GM23338 (cell line): ENCODE measurements around the gene BCKDHA. TPM values are rescaled to one million over a fixed set of nuclear protein-coding genes. Genes with fewer than 3 reads are reported as not detected.

Experiments
- ATAC-seq: fragments of 200-7000 bp; cut with Tn5 transposase; 3 replicates; pipeline ENCODE4 v1.9.1; 2020
- DNase-seq: peaks from one replicate; pipeline ENCODE4 v3.0.0-alpha.2; 2015; ENCODE audit warnings: low spot score
- H2AFZ ChIP-seq: fragments of 200-600 bp; sonication (generic); 2 replicates; pipeline ENCODE4 v1.8.0; 2016; ENCODE audit warnings: antibody characterized with exemption, mild to moderate bottlenecking, moderate library complexity
- H3F3A ChIP-seq: fragments of 200-600 bp; sonication (generic); replicated peaks from 2 replicates; pipeline ENCODE4 v1.8.0; 2017; ENCODE audit warnings: antibody characterized with exemption, mixed run types, low read depth
- H3K27ac ChIP-seq: fragments of 200-600 bp; sonication (generic); 2 replicates; pipeline ENCODE4 v1.6.1; 2016; ENCODE audit warnings: low read depth
- H3K27me3 ChIP-seq: fragments of 200-600 bp; sonication (generic); 2 replicates; pipeline ENCODE4 v1.8.0; 2016; ENCODE audit warnings: mild to moderate bottlenecking, mixed run types, moderate library complexity; ENCODE audit not compliant: insufficient read depth
- H3K36me3 ChIP-seq: fragments of 200-600 bp; sonication (generic); 2 replicates; pipeline ENCODE4 v1.8.0; 2016; ENCODE audit warnings: mild to moderate bottlenecking; ENCODE audit not compliant: insufficient read depth
- H3K4me1 ChIP-seq: fragments of 200-600 bp; sonication (generic); 2 replicates; pipeline ENCODE4 v1.8.0; 2016; ENCODE audit warnings: mild to moderate bottlenecking, moderate library complexity; ENCODE audit not compliant: insufficient read depth
- H3K4me2 ChIP-seq: fragments of 200-600 bp; sonication (generic); 2 replicates; pipeline ENCODE4 v1.7.1; 2017; ENCODE audit warnings: mixed run types
- H3K4me3 ChIP-seq: fragments of 200-600 bp; sonication (generic); 2 replicates; pipeline ENCODE4 v1.6.1; 2016; ENCODE audit warnings: mixed run types
- H3K79me2 ChIP-seq: fragments of 200-600 bp; sonication (generic); replicated peaks from 2 replicates; pipeline ENCODE4 v1.8.0; 2017; ENCODE audit warnings: mild to moderate bottlenecking; ENCODE audit not compliant: insufficient read depth
- H3K9me2 ChIP-seq: fragments of 200-600 bp; sonication (generic); 2 replicates; pipeline ENCODE4 v1.8.0; 2017; ENCODE audit not compliant: insufficient read depth
- H4K20me1 ChIP-seq: fragments of 200-600 bp; sonication (generic); replicated peaks from 2 replicates; pipeline ENCODE4 v1.8.0; 2017; ENCODE audit warnings: mild to moderate bottlenecking; ENCODE audit not compliant: insufficient read depth
- H3K27ac Mint-ChIP-seq: 2 replicates; pipeline ENCODE4 v1.8.0; 2020; ENCODE audit warnings: inconsistent platforms, mild to moderate bottlenecking, moderate library complexity, mixed read lengths
- H3K27me3 Mint-ChIP-seq: 3 replicates; pipeline ENCODE4 v1.8.0; 2022; ENCODE audit warnings: low read depth, mild to moderate bottlenecking, moderate library complexity, mixed read lengths, inconsistent platforms; ENCODE audit not compliant: insufficient read depth, poor library complexity
- H3K36me3 Mint-ChIP-seq: 3 replicates; pipeline ENCODE4 v1.8.0; 2021; ENCODE audit warnings: low read depth, mild to moderate bottlenecking, inconsistent platforms, moderate library complexity, mixed read lengths
- H3K4me1 Mint-ChIP-seq: 3 replicates; pipeline ENCODE4 v1.8.0; 2020; ENCODE audit warnings: mild to moderate bottlenecking, inconsistent platforms, mixed read lengths
- H3K4me3 Mint-ChIP-seq: 3 replicates; pipeline ENCODE4 v1.8.0; 2021; ENCODE audit warnings: moderate library complexity, mild to moderate bottlenecking, inconsistent platforms, mixed read lengths
- H3K9me3 Mint-ChIP-seq: 3 replicates; pipeline ENCODE4 v1.8.0; 2020; ENCODE audit warnings: moderate library complexity, mild to moderate bottlenecking, inconsistent platforms, mixed read lengths
- CREB1 ChIP-seq: fragments of 250-450 bp; sonication (Bioruptor Pico); IDR thresholded peaks from 2 replicates; pipeline ENCODE4 v1.5.0; 2020; ENCODE audit warnings: low read depth, mild to moderate bottlenecking, moderate library complexity
- EZH2 ChIP-seq: fragments of 200-600 bp; sonication (generic); IDR thresholded peaks from one replicate; pipeline ENCODE4 v1.8.0; 2017; ENCODE audit warnings: antibody characterized with exemption, mild to moderate bottlenecking, low read depth; ENCODE audit not compliant: unreplicated experiment
- EZH2phosphoT487 ChIP-seq: fragments of 200-600 bp; sonication (generic); IDR thresholded peaks from one replicate; pipeline ENCODE4 v1.8.1; 2018; ENCODE audit warnings: antibody characterized with exemption; ENCODE audit not compliant: unreplicated experiment
- JUNB ChIP-seq: IDR thresholded peaks from one replicate; pipeline ENCODE4 v1.6.1; 2016; ENCODE audit warnings: antibody characterized with exemption; ENCODE audit not compliant: unreplicated experiment
- NANOG ChIP-seq: IDR thresholded peaks from 2 replicates; pipeline ENCODE4 v1.6.1; 2016; ENCODE audit warnings: antibody characterized with exemption, borderline replicate concordance
- REST ChIP-seq: IDR thresholded peaks from one replicate; pipeline ENCODE4 v1.6.1; 2018; ENCODE audit warnings: antibody characterized with exemption; ENCODE audit not compliant: unreplicated experiment
- STAT1 ChIP-seq: IDR thresholded peaks from one replicate; pipeline ENCODE4 v1.6.1; 2016; ENCODE audit warnings: antibody characterized with exemption; ENCODE audit not compliant: unreplicated experiment
- ZNF114 ChIP-seq: fragments of 250-450 bp; sonication (Bioruptor Pico); IDR thresholded peaks from 2 replicates; pipeline ENCODE4 v1.5.0; 2020; ENCODE audit warnings: mild to moderate bottlenecking, moderate library complexity
- ZNF331 ChIP-seq: fragments of 250-450 bp; sonication (Bioruptor Pico); IDR thresholded peaks from 2 replicates; pipeline ENCODE4 v1.5.0; 2020; ENCODE audit warnings: low read depth, mild to moderate bottlenecking, moderate library complexity
- polyA plus RNA-seq: library from polyadenylated mRNA; unstranded; fragments of >200 nt; fragmentation: Nextera tagmentation; extraction: Ambion mirVana; gene quantifications from 2 replicates; pipeline ENCODE4 v1.2.1, GENCODE V29; 2016
- total RNA-seq: library from RNA; depleted of rRNA; stranded (reverse); fragments of >200 nt; shearing (Covaris generic); gene quantifications from 2 replicates; pipeline ENCODE4 v1.2.3, GENCODE V29; 2014
- TF ChIP-seq, protein P1 (sequence below): IDR thresholded peaks from 2 replicates; pipeline ENCODE4 v1.6.1; 2016; ENCODE audit warnings: antibody characterized with exemption
- TF ChIP-seq, protein P2 (sequence below), 2 experiments: fragments of 200-600 bp in 1 of 2; sonication (generic) in 1 of 2; conservative IDR thresholded peaks; 2 replicates each; pipeline versions ENCODE4 v1.5.1 to v1.6.1; 2016 to 2017; ENCODE audit warnings: antibody characterized with exemption in 2 of 2, low read depth in 2 of 2, mild to moderate bottlenecking in 2 of 2, moderate library complexity in 1 of 2

Gene BCKDHA
- total and polyA plus RNA-seq, 2 experiments from 2014 or later, result 15.0 to 42.4 TPM

- TF ChIP-seq JUNB (no peak), ZNF114 (CRISPR knock-in tag) (no peak), REST (no peak), ZNF331 (CRISPR knock-in tag) (no peak), EZH2phosphoT487 (no peak), NANOG (no peak), CREB1 (no peak)
- TF ChIP-seq, protein P1, sequence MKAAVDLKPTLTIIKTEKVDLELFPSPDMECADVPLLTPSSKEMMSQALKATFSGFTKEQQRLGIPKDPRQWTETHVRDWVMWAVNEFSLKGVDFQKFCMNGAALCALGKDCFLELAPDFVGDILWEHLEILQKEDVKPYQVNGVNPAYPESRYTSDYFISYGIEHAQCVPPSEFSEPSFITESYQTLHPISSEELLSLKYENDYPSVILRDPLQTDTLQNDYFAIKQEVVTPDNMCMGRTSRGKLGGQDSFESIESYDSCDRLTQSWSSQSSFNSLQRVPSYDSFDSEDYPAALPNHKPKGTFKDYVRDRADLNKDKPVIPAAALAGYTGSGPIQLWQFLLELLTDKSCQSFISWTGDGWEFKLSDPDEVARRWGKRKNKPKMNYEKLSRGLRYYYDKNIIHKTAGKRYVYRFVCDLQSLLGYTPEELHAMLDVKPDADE, result no peak
These were observed 35.3 kb upstream of the BCKDHA start (continued) for GRCh38 chr19:41362143-41362847.

GRCh38 chr19:41363371-41363752 is 34.3 kb upstream of the BCKDHA start:
- Mint-ChIP-seq H3K4me1 (peaks cover 3% of the 10 kb centered on the region; the same call in 1 of the 3 replicates), H3K9me3 (no peaks in the 10 kb centered on the region), H3K4me3 (peak overlapping the region; percentile 87), H3K27me3 (peaks cover 8% of the 10 kb centered on the region), H3K36me3 (no peaks in the 10 kb centered on the region), H3K27ac (peak overlapping the region; percentile 98; the same call in 1 of the 2 replicates)
- Histone ChIP-seq H3K4me2 (peak overlapping the region; percentile 69), H4K20me1 (no peaks in the 10 kb centered on the region), H3K4me3 (peak overlapping the region; percentile 60), H3K36me3 (no peaks in the 10 kb centered on the region), H3K4me1 (no peaks in the 10 kb centered on the region), H2AFZ (no peak overlapping the region), H3K27me3 (no peaks in the 10 kb centered on the region), H3K9me2 (0 out of 2 replicates have a peak, but pooled peaks cover 4% of the 10 kb centered on the region), H3K27ac (no peak overlapping the region), H3F3A (0 out of 2 replicates have a peak, but pooled peaks cover 4% of the 10 kb centered on the region), H3K79me2 (peaks cover 6% of the 10 kb centered on the region; the same call in 1 of the 2 replicates)
- DNase-seq (no peak), ATAC-seq (no peak)
- TF ChIP-seq ZNF114 (CRISPR knock-in tag), result no peak
- TF ChIP-seq EZH2phosphoT487, result no peak
- TF ChIP-seq, protein P1, result no peak
- no peak for TF ChIP-seq EZH2
- TF ChIP-seq, protein P2, sequence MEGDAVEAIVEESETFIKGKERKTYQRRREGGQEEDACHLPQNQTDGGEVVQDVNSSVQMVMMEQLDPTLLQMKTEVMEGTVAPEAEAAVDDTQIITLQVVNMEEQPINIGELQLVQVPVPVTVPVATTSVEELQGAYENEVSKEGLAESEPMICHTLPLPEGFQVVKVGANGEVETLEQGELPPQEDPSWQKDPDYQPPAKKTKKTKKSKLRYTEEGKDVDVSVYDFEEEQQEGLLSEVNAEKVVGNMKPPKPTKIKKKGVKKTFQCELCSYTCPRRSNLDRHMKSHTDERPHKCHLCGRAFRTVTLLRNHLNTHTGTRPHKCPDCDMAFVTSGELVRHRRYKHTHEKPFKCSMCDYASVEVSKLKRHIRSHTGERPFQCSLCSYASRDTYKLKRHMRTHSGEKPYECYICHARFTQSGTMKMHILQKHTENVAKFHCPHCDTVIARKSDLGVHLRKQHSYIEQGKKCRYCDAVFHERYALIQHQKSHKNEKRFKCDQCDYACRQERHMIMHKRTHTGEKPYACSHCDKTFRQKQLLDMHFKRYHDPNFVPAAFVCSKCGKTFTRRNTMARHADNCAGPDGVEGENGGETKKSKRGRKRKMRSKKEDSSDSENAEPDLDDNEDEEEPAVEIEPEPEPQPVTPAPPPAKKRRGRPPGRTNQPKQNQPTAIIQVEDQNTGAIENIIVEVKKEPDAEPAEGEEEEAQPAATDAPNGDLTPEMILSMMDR (conservative IDR thresholded peaks at IDR 0.05; ENCODE audit: low read depth in 2 of 2), result no peak
- TF ChIP-seq REST, result no peak
- TF ChIP-seq CREB1, result no peak
- no peak for TF ChIP-seq STAT1
- TF ChIP-seq JUNB, result no peak
- no peak for TF ChIP-seq ZNF331 (CRISPR knock-in tag)
- TF ChIP-seq NANOG, result no peak
